ENCODE data around the gene CTPS1. TPM values are rescaled to one million over a fixed set of nuclear protein-coding genes. Genes with fewer than 3 reads are reported as not detected.

The CTPS1 gene
- total RNA-seq, 1 experiment from 2014 or later, result 73.4 TPM

- TF ChIP-seq IRF1 (CRISPR knock-in tag; IDR thresholded peaks at IDR 0.05) (no peak), ETV6 (CRISPR knock-in tag; IDR thresholded peaks at IDR 0.05) (no peak), ZSCAN18 (CRISPR knock-in tag; IDR thresholded peaks at IDR 0.05) (no peak), MAX (CRISPR knock-in tag; IDR thresholded peaks at IDR 0.05) (no peak), ESRRA (CRISPR knock-in tag; IDR thresholded peaks at IDR 0.05; ENCODE audit: borderline replicate concordance) (no peak)
Observed at GRCh38 chr1:41017141-41018017, 37.9 kb downstream of the CTPS1 start (continued).

GRCh38 chr1:41018018-41018410 lies 38.5 kb downstream of the CTPS1 start:
- DNase-seq (ENCODE audit: low spot score) (no peak), ATAC-seq (no peak)
- H3K27me3 Mint-ChIP-seq (ENCODE audit: low read depth), result peaks cover 8% of the 10 kb centered on the region
- no peak overlapping the region for H3K27ac Mint-ChIP-seq
- CTCF ChIA-PET, result no interaction called here
- no peaks in the 10 kb centered on the region for H3K9me3 Mint-ChIP-seq
- POLR2A ChIA-PET, result no interaction called here
- H3K36me3 Mint-ChIP-seq, result peaks cover 21% of the 10 kb centered on the region
- H3K4me3 Mint-ChIP-seq, result no peak overlapping the region
- peaks cover 12% of the 10 kb centered on the region for H3K4me1 Mint-ChIP-seq
- no peak for TF ChIP-seq E2F4 (CRISPR knock-in tag; IDR thresholded peaks at IDR 0.05; ENCODE audit: borderline replicate concordance, low read depth)
- no peak for TF ChIP-seq ZNF512 (CRISPR knock-in tag; IDR thresholded peaks at IDR 0.05; ENCODE audit: borderline replicate concordance)
- TF ChIP-seq MYBL2 (CRISPR knock-in tag; IDR thresholded peaks at IDR 0.05), result no peak
- TF ChIP-seq ZNF425 (CRISPR knock-in tag; conservative IDR thresholded peaks at IDR 0.05), result no peak
- TF ChIP-seq MAX (CRISPR knock-in tag; IDR thresholded peaks at IDR 0.05), result no peak
- no peak for TF ChIP-seq ATF1 (CRISPR knock-in tag; IDR thresholded peaks at IDR 0.05)
- TF ChIP-seq NFYB (CRISPR knock-in tag; conservative IDR thresholded peaks at IDR 0.05; ENCODE audit: low read depth), result no peak
- TF ChIP-seq EMX1 (CRISPR knock-in tag; IDR thresholded peaks at IDR 0.05), result no peak
- no peak for TF ChIP-seq ZNF416 (CRISPR knock-in tag; IDR thresholded peaks at IDR 0.05)
- TF ChIP-seq ARID4B (CRISPR knock-in tag; IDR thresholded peaks at IDR 0.05; ENCODE audit: borderline replicate concordance), result no peak
- TF ChIP-seq CREM (CRISPR knock-in tag; IDR thresholded peaks at IDR 0.05), result no peak
- no peak for TF ChIP-seq ZNF219 (CRISPR knock-in tag; IDR thresholded peaks at IDR 0.05; ENCODE audit: borderline replicate concordance)
- no peak for TF ChIP-seq ATF3 (CRISPR knock-in tag; conservative IDR thresholded peaks at IDR 0.05)
- no peak for TF ChIP-seq ZSCAN18 (CRISPR knock-in tag; IDR thresholded peaks at IDR 0.05)
